B cell (primary cell): Measurements from ENCODE around the gene TMCO6. TPM values are rescaled to one million over a fixed set of nuclear protein-coding genes. Genes with fewer than 3 reads are reported as not detected.

Experiments
- ATAC-seq: fragments of 200-7000 bp; cut with Tn5 transposase; one replicate; pipeline ENCODE4 v1.10.0; 2021; ENCODE audit warnings: low read depth, mild to moderate bottlenecking, moderate number of reproducible peaks, moderate library complexity
- CTCF ChIA-PET: fragments of 350-600 bp; sonication (Branson Sonifier 250); formaldehyde crosslinking; loops from one replicate; lab custom pipeline; 2021; ENCODE audit warnings: antibody characterized with exemption, inconsistent platforms; lab: Charles Lee
- POLR2A ChIA-PET: fragments of 350-600 bp; sonication (Branson Sonifier 250); formaldehyde crosslinking; loops from one replicate; lab custom pipeline; 2021; ENCODE audit warnings: antibody characterized with exemption; lab: Charles Lee
- DNase-seq: peaks from one replicate; pipeline ENCODE4 v3.0.0; 2013
- H2AFZ ChIP-seq: 2 replicates; pipeline ENCODE4 v1.6.1; 2012; ENCODE audit warnings: mild to moderate bottlenecking, low read depth, low read length; ENCODE audit not compliant: insufficient read depth, poor library complexity, severe bottlenecking
- H3K27ac ChIP-seq, 2 donors: 1 replicate in 1 of 2; 2 replicates in 1 of 2; pipeline ENCODE4 v1.5.1; 2012 to 2013; ENCODE audit warnings: low read length in 2 of 2, mild to moderate bottlenecking in 2 of 2, moderate library complexity in 1 of 2
- H3K27me3 ChIP-seq, 4 experiments: fragments of 200-600 bp in 1 of 4; sonication (generic) in 1 of 4; replicated peaks in 1 of 4; 1 replicate in 2 of 4; 2 replicates in 2 of 4; pipeline versions ENCODE4 v1.6.1 to v1.7.0; 2013 to 2016; ENCODE audit warnings: low read length in 3 of 4, mild to moderate bottlenecking in 2 of 4, mixed read lengths in 1 of 4, moderate library complexity in 1 of 4; ENCODE audit not compliant: insufficient read depth in 4 of 4, control insufficient read depth in 3 of 4; ENCODE audit errors: control extremely low read depth in 1 of 4
- H3K36me3 ChIP-seq, 2 experiments: replicated peaks in 1 of 2; 1 replicate in 1 of 2; 2 replicates in 1 of 2; pipeline versions ENCODE4 v1.6.1 to v1.7.1; 2013; ENCODE audit warnings: low read length in 1 of 2; ENCODE audit not compliant: insufficient read depth in 2 of 2, control insufficient read depth in 1 of 2; ENCODE audit errors: control extremely low read depth in 1 of 2, extremely low read depth in 1 of 2
- H3K4me1 ChIP-seq, 2 donors: fragments of 200-600 bp in 1 of 2; sonication (generic) in 1 of 2; 1 replicate in 1 of 2; 2 replicates in 1 of 2; pipeline versions ENCODE4 v1.5.1 to v1.6.1; 2013 to 2017; ENCODE audit warnings: low read length in 2 of 2; ENCODE audit not compliant: control insufficient read depth in 2 of 2, insufficient read depth in 2 of 2
- H3K4me2 ChIP-seq: replicated peaks from 2 replicates; pipeline ENCODE3; 2012; ENCODE audit warnings: mild to moderate bottlenecking, low read depth, low read length; ENCODE audit not compliant: poor library complexity, severe bottlenecking
- H3K4me3 ChIP-seq, 5 experiments: fragments of 200-600 bp in 1 of 5; sonication (generic) in 1 of 5; 1 replicate in 3 of 5; 2 replicates in 2 of 5; pipeline versions ENCODE4 v1.5.1 to v1.7.0; 2011 to 2016; ENCODE audit warnings: low read length in 4 of 5, mild to moderate bottlenecking in 4 of 5, low read depth in 2 of 5, control low read depth in 1 of 5, moderate library complexity in 1 of 5; ENCODE audit not compliant: insufficient read depth in 1 of 5; ENCODE audit errors: control extremely low read depth in 1 of 5, extremely low read depth in 1 of 5
- H3K79me2 ChIP-seq: fragments of 200-600 bp; sonication (generic); one replicate; pipeline ENCODE4 v1.6.0; 2016; ENCODE audit warnings: low read length; ENCODE audit not compliant: control insufficient read depth, insufficient read depth
- H3K9ac ChIP-seq: fragments of 200-600 bp; sonication (generic); 2 replicates; pipeline ENCODE4 v1.6.1; 2017; ENCODE audit warnings: mild to moderate bottlenecking, low read length, moderate library complexity
- H3K9me3 ChIP-seq, 3 donors: one replicate each; pipeline versions ENCODE4 v1.6.1 to v1.7.1; 2013; ENCODE audit warnings: low read length in 2 of 3; ENCODE audit not compliant: control insufficient read depth in 2 of 3, insufficient read depth in 1 of 3; ENCODE audit errors: control extremely low read depth in 1 of 3
- H4K20me1 ChIP-seq: 2 replicates; pipeline ENCODE4 v1.6.0; 2012; ENCODE audit warnings: mild to moderate bottlenecking, low read length; ENCODE audit not compliant: insufficient read depth, control insufficient read depth, poor library complexity, severe bottlenecking
- H3K27ac Mint-ChIP-seq: one replicate; pipeline ENCODE4 v1.8.0; 2021; ENCODE audit warnings: mixed read lengths
- H3K27me3 Mint-ChIP-seq: one replicate; pipeline ENCODE4 v1.8.0; 2021; ENCODE audit warnings: mixed read lengths
- H3K4me1 Mint-ChIP-seq: one replicate; pipeline ENCODE4 v1.8.0; 2021; ENCODE audit warnings: mixed read lengths
- H3K4me3 Mint-ChIP-seq: one replicate; pipeline ENCODE4 v1.8.0; 2021; ENCODE audit warnings: mixed read lengths
- H3K9me3 Mint-ChIP-seq: one replicate; pipeline ENCODE4 v1.8.0; 2022; ENCODE audit warnings: mixed read lengths; ENCODE audit not compliant: insufficient read depth
- CTCF ChIP-seq: fragments of 200-600 bp; IDR thresholded peaks from one replicate; pipeline ENCODE4 v1.8.0; 2022; ENCODE audit warnings: antibody characterized with exemption, mild to moderate bottlenecking
- EZH2 ChIP-seq: IDR thresholded peaks from 2 replicates; pipeline ENCODE4 v1.6.1; 2012; ENCODE audit warnings: borderline replicate concordance, low read depth, mild to moderate bottlenecking, moderate library complexity, low read length; ENCODE audit not compliant: insufficient read depth, poor library complexity, severe bottlenecking
- WGBS: methylation state at CpG from one replicate; pipeline ENCODE4 v1.1.5; 2013; ENCODE audit warnings: missing lambda C conversion rate; ENCODE audit not compliant: insufficient coverage; 5-methylcytosine and 5-hydroxymethylcytosine counted together
- intact Hi-C: fragments of 100-400 bp; cut with micrococcal nuclease; formaldehyde crosslinking; loops from one replicate; pipeline ENCODE4 v1.10.0; 2022
- polyA plus RNA-seq: library from polyadenylated mRNA; depleted of rRNA; stranded (reverse); fragments of >200 nt; gene quantifications from 2 replicates; pipeline ENCODE4 v1.2.3, GENCODE V29; 2012
- total RNA-seq, 2 donors: library from RNA; stranded (reverse); fragments of 120-200 nt in 1 of 2; gene quantifications; 1 replicate in 1 of 2; 2 replicates in 1 of 2; pipeline versions ENCODE4 v1.2.3 to v1.2.4, GENCODE V29; 2013 to 2022

Gene TMCO6
- total and polyA plus RNA-seq, 2 donors (not counting 1 experiment from before 2014, with no cell fraction given), result 33.3 to 70.4 TPM

GRCh38 chr5:140674629-140675028, 35.4 kb downstream of the TMCO6 start:
- ATAC-seq (no peak), DNase-seq (no peak)
- intact Hi-C loops, result no loop called here
- Mint-ChIP-seq H3K27me3 (no peaks in the 10 kb centered on the region), H3K9me3 (no peaks in the 10 kb centered on the region), H3K4me1 (no peaks in the 10 kb centered on the region), H3K27ac (no peak overlapping the region), H3K4me3 (no peak overlapping the region)
- WGBS, result 100% methylated on average over 4 of the region's 4 CpGs
- Histone ChIP-seq H3K27ac (no peak overlapping the region), H3K27me3 (no peaks in the 10 kb centered on the region), H3K9me3 (peaks cover 0 to 7% (median 0%) of the 10 kb centered on the region in 3 donors), H2AFZ (no peak overlapping the region), H3K4me3 (no peak overlapping the region), H3K79me2 (peaks cover 5% of the 10 kb centered on the region), H3K9ac (no peak overlapping the region), H4K20me1 (no peaks in the 10 kb centered on the region), H3K4me2 (no peak overlapping the region), H3K4me1 (no peaks in the 10 kb centered on the region), H3K36me3 (peaks cover 0 to 64% of the 10 kb centered on the region in 2 experiments)
- ChIA-PET CTCF (interaction anchor here (0.6 kb wide), 1 partner anchor 256 kb away, joined by 5 read pairs; no protein-coding TSS in a partner anchor), POLR2A (no interaction called here)
- TF ChIP-seq EZH2 (no peak), CTCF (no peak)

GRCh38 chr5:140677947-140678346, 38.7 kb downstream of the TMCO6 start:
- Mint-ChIP-seq H3K27me3 (no peaks in the 10 kb centered on the region), H3K4me3 (no peak overlapping the region), H3K27ac (no peak overlapping the region), H3K4me1 (no peaks in the 10 kb centered on the region), H3K9me3 (no peaks in the 10 kb centered on the region)
- Histone ChIP-seq H3K9me3 (no peaks in the 10 kb centered on the region), H3K4me3 (no peak overlapping the region), H3K4me1 (no peaks in the 10 kb centered on the region), H4K20me1 (no peaks in the 10 kb centered on the region), H3K9ac (no peak overlapping the region), H3K36me3 (peaks cover 0 to 65% of the 10 kb centered on the region in 2 experiments), H3K79me2 (peaks cover 2% of the 10 kb centered on the region), H2AFZ (no peak overlapping the region), H3K27ac (no peak overlapping the region), H3K27me3 (no peaks in the 10 kb centered on the region), H3K4me2 (no peak overlapping the region)
- intact Hi-C loops, result no loop called here
- TF ChIP-seq CTCF, result no peak
- ATAC-seq (no peak), DNase-seq (no peak)
- 100% methylated on average over 2 of the region's 3 CpGs for WGBS
- ChIA-PET CTCF (interaction anchor here (0.6 kb wide), 1 partner anchor 41 kb away, joined by 3 read pairs; no protein-coding TSS in a partner anchor), POLR2A (no interaction called here)
